GM21529 (cell line): ENCODE results near the gene PRR20C.
"Not testable (repeated sequence)": the region's sequence is repeated elsewhere in the genome, so short reads cannot be mapped to it uniquely, and the experiment has no call there.

Source experiments
- ATAC-seq: cut with Tn5 transposase; IDR thresholded peaks from one replicate; pipeline ENCODE4 v1.9.1; 2021; ENCODE audit not compliant: unreplicated experiment

Gene PRR20C

GRCh38 chr13:57153761-57154160 is at the start of gene PRR20C:
Gene PRR20C (plus strand): TSS chr13:57154061. CDS start chr13:57154448, 387 bp downstream.
- ATAC-seq = not testable (repeated sequence)

- no peak for ATAC-seq
These were observed 38.9 kb upstream of the PRR20C start for GRCh38 chr13:57114945-57115344.

- ATAC-seq = no peak
These were observed 30.2 kb upstream of the PRR20C start for GRCh38 chr13:57123681-57124080.

GRCh38 chr13:57128909-57129308 is 25.0 kb upstream of the PRR20C start:
- no peak for ATAC-seq

- no peak for ATAC-seq
These were observed 17.8 kb upstream of the PRR20C start for GRCh38 chr13:57136093-57136492.

- no peak for ATAC-seq
These were observed 16.3 kb upstream of the PRR20C start for GRCh38 chr13:57137585-57137984.

GRCh38 chr13:57138988-57139387 is 14.9 kb upstream of the PRR20C start:
- no peak for ATAC-seq

- ATAC-seq = not testable (repeated sequence)
These were observed 14.1 kb upstream of the PRR20C start for GRCh38 chr13:57139781-57140180.

- ATAC-seq = not testable (repeated sequence)
These were observed 13.5 kb upstream of the PRR20C start, which contains the start of gene PRR20A for GRCh38 chr13:57140235-57140968. Gene PRR20A (plus strand): TSS chr13:57140918. CDS start chr13:57141305, 387 bp downstream.

- not testable (repeated sequence) for ATAC-seq
These were observed 6.7 kb upstream of the PRR20C start, which contains the start of gene PRR20B for GRCh38 chr13:57147188-57147587. Gene PRR20B (plus strand): TSS chr13:57147488. CDS start chr13:57147875, 387 bp downstream.

- ATAC-seq = not testable (repeated sequence)
These were observed 5.8 kb upstream of the PRR20C start for GRCh38 chr13:57148106-57148505.

GRCh38 chr13:57160332-57160731 is 6.5 kb downstream of the PRR20C start, which contains the start of gene PRR20D:
Gene PRR20D (plus strand): TSS chr13:57160632. CDS start chr13:57161019, 387 bp downstream.
- ATAC-seq = not testable (repeated sequence)

GRCh38 chr13:57166897-57167296 is 13.0 kb downstream of the PRR20C start, which contains the start of gene PRR20E:
Gene PRR20E (plus strand): TSS chr13:57167197. CDS start chr13:57167584, 387 bp downstream.
- not testable (repeated sequence) for ATAC-seq

- no peak for ATAC-seq
These were observed 37.8 kb downstream of the PRR20C start for GRCh38 chr13:57191667-57192066.
